Sigmoid colon (tissue), 4 donors: Measurements from ENCODE around the gene REEP3.

ENCODE experiments used
- EP300 ChIP-seq, 4 donors: sonication (generic); formaldehyde crosslinking; IDR thresholded peaks; one replicate each; pipeline ENCODE4 v1.6.1; 2017; ENCODE audit warnings: antibody characterized with exemption in 4 of 4
- POLR2A ChIP-seq, 2 donors: fragments of 450-650 bp; IDR thresholded peaks; one replicate each; pipeline ENCODE4 v1.6.1; 2016; ENCODE audit warnings: antibody characterized with exemption in 2 of 2, mild to moderate bottlenecking in 2 of 2, moderate library complexity in 2 of 2
- POLR2AphosphoS5 ChIP-seq, 4 donors: sonication (generic); formaldehyde crosslinking; IDR thresholded peaks; one replicate each; pipeline ENCODE4 v1.6.1; 2017; ENCODE audit warnings: antibody characterized with exemption in 4 of 4
- TF ChIP-seq, protein P1 (sequence below), 4 experiments: fragments of 450-650 bp in 3 of 4; fragments of 200-600 bp in 1 of 4; IDR thresholded peaks; one replicate each; pipeline ENCODE4 v1.5.1; 2016 to 2019; ENCODE audit warnings: antibody characterized with exemption in 4 of 4, mild to moderate bottlenecking in 3 of 4, moderate library complexity in 2 of 4

DNA sequence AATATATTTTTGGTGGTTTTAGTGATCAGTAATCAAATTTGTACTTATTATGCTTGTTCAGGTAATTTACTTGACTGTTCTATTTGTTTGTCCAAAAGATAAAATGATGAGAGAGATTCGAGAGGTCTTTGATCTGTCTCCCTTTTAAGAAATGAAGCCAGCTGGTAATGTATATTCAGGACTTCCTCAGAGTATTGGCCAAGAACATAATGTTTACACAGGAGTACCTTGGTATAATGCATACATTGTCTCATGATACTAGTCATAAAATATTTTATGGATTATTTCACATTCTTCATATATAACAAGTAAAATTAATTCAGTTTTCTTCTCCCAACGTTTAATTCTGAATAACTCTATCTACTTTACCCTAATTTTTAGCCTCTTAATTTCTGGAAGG is 100.9 kb downstream of the REEP3 start:
- TF ChIP-seq, protein P1, sequence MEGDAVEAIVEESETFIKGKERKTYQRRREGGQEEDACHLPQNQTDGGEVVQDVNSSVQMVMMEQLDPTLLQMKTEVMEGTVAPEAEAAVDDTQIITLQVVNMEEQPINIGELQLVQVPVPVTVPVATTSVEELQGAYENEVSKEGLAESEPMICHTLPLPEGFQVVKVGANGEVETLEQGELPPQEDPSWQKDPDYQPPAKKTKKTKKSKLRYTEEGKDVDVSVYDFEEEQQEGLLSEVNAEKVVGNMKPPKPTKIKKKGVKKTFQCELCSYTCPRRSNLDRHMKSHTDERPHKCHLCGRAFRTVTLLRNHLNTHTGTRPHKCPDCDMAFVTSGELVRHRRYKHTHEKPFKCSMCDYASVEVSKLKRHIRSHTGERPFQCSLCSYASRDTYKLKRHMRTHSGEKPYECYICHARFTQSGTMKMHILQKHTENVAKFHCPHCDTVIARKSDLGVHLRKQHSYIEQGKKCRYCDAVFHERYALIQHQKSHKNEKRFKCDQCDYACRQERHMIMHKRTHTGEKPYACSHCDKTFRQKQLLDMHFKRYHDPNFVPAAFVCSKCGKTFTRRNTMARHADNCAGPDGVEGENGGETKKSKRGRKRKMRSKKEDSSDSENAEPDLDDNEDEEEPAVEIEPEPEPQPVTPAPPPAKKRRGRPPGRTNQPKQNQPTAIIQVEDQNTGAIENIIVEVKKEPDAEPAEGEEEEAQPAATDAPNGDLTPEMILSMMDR (IDR thresholded peaks at IDR 0.05) = no peak
- no peak for TF ChIP-seq EP300 (IDR thresholded peaks at IDR 0.05)
- no peak for TF ChIP-seq POLR2AphosphoS5 (IDR thresholded peaks at IDR 0.05)
- TF ChIP-seq POLR2A (IDR thresholded peaks at IDR 0.05) = no peak
